RCC 7860 (cell line): ENCODE measurements around the gene LAPTM5.

ENCODE experiments used
- DNase-seq: peaks from one replicate; pipeline ENCODE4 v3.0.0-alpha.2; 2015; ENCODE audit warnings: low spot score
- FAIRE-seq: peaks from 2 replicates; lab custom pipeline; 2012; peaks lifted over from hg19 to GRCh38; lab: Jason Lieb, UNC

LAPTM5 gene

GRCh38 chr1:30686236-30686935 lies 71.2 kb downstream of the LAPTM5 start:
- FAIRE-seq: no peak
- DNase-seq: no peak

- no peak for DNase-seq
Measured at GRCh38 chr1:30685796-30686165, 71.8 kb downstream of the LAPTM5 start.

GRCh38 chr1:30684881-30685795 lies 72.4 kb downstream of the LAPTM5 start:
- FAIRE-seq: no peak
- DNase-seq: no peak

More at GRCh38 chr1:30685796-30686165, 71.8 kb downstream of the LAPTM5 start:
- FAIRE-seq: no peak

GRCh38 chr1:30684259-30684658 lies 73.3 kb downstream of the LAPTM5 start:
- DNase-seq: no peak
- no peak for FAIRE-seq

- DNase-seq (no peak), FAIRE-seq (no peak)
Measured at GRCh38 chr1:30683699-30684098, 73.9 kb downstream of the LAPTM5 start.
